ENCODE data around the gene PAPSS2. TPM values are rescaled to one million over a fixed set of nuclear protein-coding genes. Genes with fewer than 3 reads are reported as not detected.
A peak's percentile ranks its signal among the peaks of the same experiment; 100 is the strongest.

Gene PAPSS2
- total and polyA plus RNA-seq, 7 experiments from 2014 or later: 0.05 to 1.6 (median 0.22) TPM

GRCh38 chr10:87646935-87647334 is 12.7 kb upstream of the PAPSS2 start:
- H3K4me1 ChIP-seq (ENCODE audit: control insufficient read depth in 2 of 2, insufficient read depth in 2 of 2, low read length in 2 of 2): no peaks in the 10 kb centered on the region
- no peaks in the 10 kb centered on the region for H3K36me3 ChIP-seq (ENCODE audit: control insufficient read depth in 2 of 3, insufficient read depth in 3 of 3, low read length in 3 of 3)
- POLR2A ChIA-PET: no interaction called here
- Mint-ChIP-seq H3K9me3 (peaks cover 0 to 7% (median 0%) of the 10 kb centered on the region in 11 donors), H3K27ac (no peak overlapping the region), H3K27me3 (peaks cover 5 to 22% (median 7%) of the 10 kb centered on the region in 5 donors), H3K4me3 (no peak overlapping the region), H3K4me1 (no peaks in the 10 kb centered on the region), H3K36me3 (peaks cover 0 to 7% (median 0%) of the 10 kb centered on the region in 5 donors)
- H3K4me3 ChIP-seq (ENCODE audit: low read length): no peak overlapping the region
- DNase-seq (no peak), ATAC-seq (no peak)
- H3K27ac ChIP-seq (ENCODE audit: low read depth, low read length): no peak overlapping the region
- intact Hi-C loops (cut with micrococcal nuclease): no loop called here
- peaks cover 0 to 3% of the 10 kb centered on the region in 2 donors for H3K27me3 ChIP-seq (ENCODE audit: control insufficient read depth in 2 of 2, insufficient read depth in 2 of 2, low read length in 2 of 2)
- CTCF ChIA-PET: no interaction called here
- no peaks in the 10 kb centered on the region for H3K9me3 ChIP-seq (ENCODE audit: control insufficient read depth in 2 of 3, low read length in 3 of 3)

DNA sequence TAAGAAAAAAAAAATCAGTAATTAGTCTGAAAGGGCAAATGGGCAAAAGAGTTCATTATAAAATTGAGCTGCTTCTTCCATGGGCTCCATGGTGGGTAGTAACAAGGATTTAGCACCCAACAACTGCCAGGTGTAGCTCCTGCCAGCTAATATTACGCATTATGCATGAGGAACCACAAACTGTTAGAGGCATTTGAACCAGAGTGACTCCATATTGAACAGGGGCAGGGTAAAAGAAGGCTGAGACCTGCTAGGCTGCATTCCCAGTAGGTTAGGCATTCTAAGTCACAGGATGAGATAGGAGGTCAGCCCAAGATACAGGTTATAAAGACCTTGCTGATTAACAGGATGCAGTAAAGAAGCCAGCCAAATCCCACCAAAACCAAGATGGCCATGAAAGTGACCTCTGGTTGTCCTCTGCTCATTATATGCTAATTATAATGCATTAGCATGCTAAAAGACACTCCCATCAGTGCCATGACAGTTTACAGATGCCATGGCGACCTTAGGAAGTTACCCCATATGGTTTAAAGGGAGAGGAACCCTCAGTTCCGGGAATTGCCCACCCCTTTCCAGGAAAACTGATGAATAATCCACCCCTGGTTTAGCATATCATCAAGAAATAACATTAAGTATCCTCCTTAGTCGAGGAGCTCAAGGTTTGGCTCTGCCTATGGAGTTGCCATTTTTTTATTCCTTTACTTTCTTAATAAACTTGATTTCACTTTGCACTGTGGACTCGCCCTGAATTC is 8.7 kb upstream of the PAPSS2 start:
- Mint-ChIP-seq H3K27ac (no peak overlapping the region), H3K9me3 (peaks cover 0 to 3% (median 0%) of the 10 kb centered on the region in 11 donors), H3K4me3 (no peak overlapping the region), H3K36me3 (peaks cover 0 to under 1% (median 0%) of the 10 kb centered on the region in 5 donors), H3K27me3 (peaks cover 9 to 22% (median 15%) of the 10 kb centered on the region in 5 donors), H3K4me1 (no peaks in the 10 kb centered on the region)
- peaks cover 0 to 3% of the 10 kb centered on the region in 2 donors for H3K27me3 ChIP-seq (ENCODE audit: control insufficient read depth in 2 of 2, insufficient read depth in 2 of 2, low read length in 2 of 2)
- no peaks in the 10 kb centered on the region for H3K4me1 ChIP-seq (ENCODE audit: control insufficient read depth in 2 of 2, insufficient read depth in 2 of 2, low read length in 2 of 2)
- H3K36me3 ChIP-seq (ENCODE audit: control insufficient read depth in 2 of 3, insufficient read depth in 3 of 3, low read length in 3 of 3): no peaks in the 10 kb centered on the region
- no peaks in the 10 kb centered on the region for H3K9me3 ChIP-seq (ENCODE audit: control insufficient read depth in 2 of 3, low read length in 3 of 3)
- no peak overlapping the region for H3K27ac ChIP-seq (ENCODE audit: low read depth, low read length)
- no peak for ATAC-seq
- DNase-seq: no peak
- no peak overlapping the region for H3K4me3 ChIP-seq (ENCODE audit: low read length)
- CTCF ChIA-PET: no interaction called here
- intact Hi-C loops (cut with micrococcal nuclease): no loop called here
- POLR2A ChIA-PET: interaction anchor here (0.6 kb wide), 1 partner anchor 108 kb away, joined by 3 read pairs; no protein-coding TSS in a partner anchor

DNA sequence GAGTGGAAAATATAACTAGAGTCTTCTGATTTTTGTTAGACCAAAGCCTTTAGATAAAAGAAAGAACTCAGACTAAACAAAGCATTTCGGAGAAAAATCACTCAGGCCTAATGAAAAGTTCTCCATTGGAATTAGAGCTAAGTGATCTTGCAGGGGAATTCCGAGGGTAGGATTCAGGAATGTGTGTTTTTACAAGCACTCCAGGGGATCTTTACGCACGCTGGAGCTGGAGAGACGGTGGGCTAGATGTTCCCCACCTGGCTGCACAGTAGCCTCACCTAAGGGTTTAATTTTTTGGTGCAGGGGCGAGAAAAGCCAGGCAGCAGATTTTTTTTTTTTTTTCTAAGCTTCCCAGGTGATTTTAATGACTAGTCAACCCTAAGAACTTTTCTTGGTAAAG is 7.9 kb upstream of the PAPSS2 start:
- H3K4me3 ChIP-seq (ENCODE audit: low read length): no peak overlapping the region
- Mint-ChIP-seq H3K4me3 (no peak overlapping the region), H3K27me3 (peaks cover 9 to 26% (median 17%) of the 10 kb centered on the region in 5 donors), H3K4me1 (peaks cover 0 to 5% (median 0%) of the 10 kb centered on the region in 7 donors), H3K36me3 (no peaks in the 10 kb centered on the region), H3K27ac (no peak overlapping the region), H3K9me3 (no peaks in the 10 kb centered on the region)
- ChIA-PET POLR2A (interaction anchor here (0.6 kb wide), 1 partner anchor 831 kb away, joined by 3 read pairs; no protein-coding TSS in a partner anchor), CTCF (no interaction called here)
- H3K9me3 ChIP-seq (ENCODE audit: control insufficient read depth in 2 of 3, low read length in 3 of 3): no peaks in the 10 kb centered on the region
- intact Hi-C loops (cut with micrococcal nuclease): no loop called here
- no peaks in the 10 kb centered on the region for H3K4me1 ChIP-seq (ENCODE audit: control insufficient read depth in 2 of 2, insufficient read depth in 2 of 2, low read length in 2 of 2)
- peaks cover 0 to 3% of the 10 kb centered on the region in 2 donors for H3K27me3 ChIP-seq (ENCODE audit: control insufficient read depth in 2 of 2, insufficient read depth in 2 of 2, low read length in 2 of 2)
- ATAC-seq (no peak), DNase-seq (no peak)
- H3K27ac ChIP-seq (ENCODE audit: low read depth, low read length): no peak overlapping the region
- no peaks in the 10 kb centered on the region for H3K36me3 ChIP-seq (ENCODE audit: control insufficient read depth in 2 of 3, insufficient read depth in 3 of 3, low read length in 3 of 3)

DNA sequence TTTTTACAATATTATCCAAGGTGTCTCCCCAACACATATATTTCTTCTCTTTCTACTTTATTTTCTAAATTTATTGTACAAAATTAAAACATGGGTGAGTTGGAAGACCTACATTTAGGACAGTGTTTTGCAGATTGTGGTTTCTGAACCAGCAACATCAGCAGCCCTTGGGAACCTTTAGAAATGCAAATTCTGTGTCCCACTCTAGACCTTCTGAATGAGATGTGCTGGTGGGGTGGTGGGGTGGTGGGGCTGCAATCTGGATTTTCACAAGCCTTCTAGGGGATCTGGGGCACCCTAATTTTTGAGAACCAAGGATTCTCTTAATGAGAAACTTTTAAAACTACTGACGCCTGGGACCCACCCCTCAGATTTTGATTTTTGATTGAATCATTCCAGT is 7.4 kb upstream of the PAPSS2 start:
- H3K27me3 ChIP-seq (ENCODE audit: control insufficient read depth in 2 of 2, insufficient read depth in 2 of 2, low read length in 2 of 2): peaks cover 0 to 3% of the 10 kb centered on the region in 2 donors
- peaks cover 0 to 5% (median 0%) of the 10 kb centered on the region in 7 donors for H3K4me1 Mint-ChIP-seq
- peaks cover 9 to 26% (median 17%) of the 10 kb centered on the region in 5 donors for H3K27me3 Mint-ChIP-seq
- no peak overlapping the region for H3K4me3 Mint-ChIP-seq
- no peak overlapping the region for H3K4me3 ChIP-seq (ENCODE audit: low read length)
- H3K4me1 ChIP-seq (ENCODE audit: control insufficient read depth in 2 of 2, insufficient read depth in 2 of 2, low read length in 2 of 2): no peaks in the 10 kb centered on the region
- H3K27ac ChIP-seq (ENCODE audit: low read depth, low read length): no peak overlapping the region
- no peaks in the 10 kb centered on the region for H3K36me3 Mint-ChIP-seq
- DNase-seq (no peak), ATAC-seq (no peak)
- H3K27ac Mint-ChIP-seq: no peak overlapping the region
- intact Hi-C loops (cut with micrococcal nuclease): no loop called here
- CTCF ChIA-PET: no interaction called here
- H3K36me3 ChIP-seq (ENCODE audit: control insufficient read depth in 2 of 3, insufficient read depth in 3 of 3, low read length in 3 of 3): no peaks in the 10 kb centered on the region
- H3K9me3 Mint-ChIP-seq: no peaks in the 10 kb centered on the region
- POLR2A ChIA-PET: interaction anchor here (0.6 kb wide), 1 partner anchor 830 kb away, joined by 3 read pairs; no protein-coding TSS in a partner anchor
- H3K9me3 ChIP-seq (ENCODE audit: control insufficient read depth in 2 of 3, low read length in 3 of 3): no peaks in the 10 kb centered on the region

DNA sequence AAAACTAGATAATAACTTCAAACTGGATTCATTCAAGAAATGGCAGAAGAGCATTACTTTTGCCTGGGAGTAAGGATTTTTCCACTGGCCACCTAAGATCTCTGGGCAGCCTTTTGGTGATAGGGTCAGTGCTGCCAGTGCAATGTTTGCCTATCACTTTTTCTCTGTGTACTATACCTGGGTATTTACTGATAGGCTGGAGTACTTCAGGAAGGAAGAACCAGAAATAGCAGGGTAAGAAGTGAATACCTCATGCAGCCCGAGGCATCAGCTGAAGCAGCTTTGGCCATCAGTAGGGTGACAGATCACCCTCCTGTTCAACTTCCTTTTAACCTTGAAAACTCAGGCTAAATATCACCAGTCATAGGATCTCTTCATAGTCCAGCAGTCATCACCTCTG is 5.5 kb upstream of the PAPSS2 start:
- H3K36me3 ChIP-seq (ENCODE audit: control insufficient read depth in 2 of 3, insufficient read depth in 3 of 3, low read length in 3 of 3): no peaks in the 10 kb centered on the region
- peaks cover 0 to 7% (median 3%) of the 10 kb centered on the region in 7 donors for H3K4me1 Mint-ChIP-seq
- ATAC-seq: no peak
- POLR2A ChIA-PET: no interaction called here
- intact Hi-C loops (cut with micrococcal nuclease): no loop called here
- H3K4me3 Mint-ChIP-seq: no peak overlapping the region
- peaks cover 0 to 4% (median 0%) of the 10 kb centered on the region in 5 donors for H3K36me3 Mint-ChIP-seq
- no peaks in the 10 kb centered on the region for H3K9me3 Mint-ChIP-seq
- H3K4me3 ChIP-seq (ENCODE audit: low read length): no peak overlapping the region
- DNase-seq: no peak
- CTCF ChIA-PET: no interaction called here
- H3K9me3 ChIP-seq (ENCODE audit: control insufficient read depth in 2 of 3, low read length in 3 of 3): no peaks in the 10 kb centered on the region
- H3K27ac ChIP-seq (ENCODE audit: low read depth, low read length): no peak overlapping the region
- H3K27me3 ChIP-seq (ENCODE audit: control insufficient read depth in 2 of 2, insufficient read depth in 2 of 2, low read length in 2 of 2): peaks cover 0 to 3% of the 10 kb centered on the region in 2 donors
- no peaks in the 10 kb centered on the region for H3K4me1 ChIP-seq (ENCODE audit: control insufficient read depth in 2 of 2, insufficient read depth in 2 of 2, low read length in 2 of 2)
- peaks cover 15 to 29% (median 27%) of the 10 kb centered on the region in 5 donors for H3K27me3 Mint-ChIP-seq
- H3K27ac Mint-ChIP-seq: no peak overlapping the region

DNA sequence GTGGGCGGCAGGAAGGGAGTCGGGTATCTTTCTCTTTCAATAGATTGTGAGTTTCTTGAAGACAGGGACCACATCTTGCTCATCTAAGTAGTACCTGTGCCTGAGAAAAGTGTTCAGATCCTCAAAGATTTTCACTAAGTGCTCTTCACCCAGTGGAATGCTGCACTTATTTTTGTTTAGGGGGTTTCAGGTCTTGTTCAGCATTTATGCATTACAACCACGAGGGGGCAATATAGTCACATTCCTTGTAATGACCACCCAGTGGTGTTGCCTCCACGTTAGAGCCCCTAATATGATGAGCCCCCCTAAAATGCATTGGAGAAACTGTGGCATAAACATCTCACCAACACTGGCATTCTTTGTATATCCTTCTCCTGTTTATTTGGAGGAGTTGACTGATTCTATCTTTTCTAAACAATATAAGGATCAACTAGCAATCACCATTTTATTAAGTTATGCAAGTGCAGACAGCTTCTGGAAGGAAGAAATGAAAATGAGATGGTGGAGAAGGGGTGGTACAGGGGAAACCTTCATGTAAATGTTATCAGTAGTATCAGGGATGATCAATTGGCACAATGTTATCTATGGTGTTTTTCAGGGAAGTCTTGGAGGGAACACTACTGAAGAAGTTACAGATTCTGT is 3.1 kb upstream of the PAPSS2 start:
- CTCF ChIA-PET: interaction anchor here (1.2 kb wide), 1 partner anchor 896 kb away, joined by 3 read pairs; no protein-coding TSS in a partner anchor
- Mint-ChIP-seq H3K4me3 (no peak overlapping the region), H3K36me3 (peaks cover 0 to 4% (median 0%) of the 10 kb centered on the region in 5 donors), H3K27ac (no peak overlapping the region), H3K4me1 (peaks cover 7 to 14% (median 13%) of the 10 kb centered on the region in 7 donors), H3K9me3 (no peaks in the 10 kb centered on the region), H3K27me3 (peaks cover 29 to 45% (median 34%) of the 10 kb centered on the region in 5 donors)
- intact Hi-C loops (cut with micrococcal nuclease): loop anchor here (1.0 to 5.0 kb wide), 5 partner anchors 79 to 897 kb away; partner anchors contain the start of genes KLLN (in 1 of the 2) and PTEN (in 1 of the 2)
- H3K27ac ChIP-seq (ENCODE audit: low read depth, low read length): no peak overlapping the region
- ATAC-seq (no peak), DNase-seq (peak in 5 of 9 donors; percentile 14 to 32 (median 31))
- no peaks in the 10 kb centered on the region for H3K9me3 ChIP-seq (ENCODE audit: control insufficient read depth in 2 of 3, low read length in 3 of 3)
- H3K36me3 ChIP-seq (ENCODE audit: control insufficient read depth in 2 of 3, insufficient read depth in 3 of 3, low read length in 3 of 3): no peaks in the 10 kb centered on the region
- H3K4me1 ChIP-seq (ENCODE audit: control insufficient read depth in 2 of 2, insufficient read depth in 2 of 2, low read length in 2 of 2): peaks cover 0 to 7% of the 10 kb centered on the region in 2 donors
- H3K27me3 ChIP-seq (ENCODE audit: control insufficient read depth in 2 of 2, insufficient read depth in 2 of 2, low read length in 2 of 2): peaks cover 3 to 10% of the 10 kb centered on the region in 2 donors
- POLR2A ChIA-PET: no interaction called here
- no peak overlapping the region for H3K4me3 ChIP-seq (ENCODE audit: low read length)

Data from naive thymus-derived CD4-positive, alpha-beta T cell (primary cell).